Smooth muscle cell (in vitro differentiated cells): ENCODE measurements around the gene STARD9. TPM values are rescaled to one million over a fixed set of nuclear protein-coding genes. Genes with fewer than 3 reads are reported as not detected.

Experiments used
- DNase-seq: peaks from one replicate; lab custom pipeline; 2025; ENCODE audit not compliant: unreplicated experiment; lab: John Stamatoyannopoulos, UW
- H2AFZ ChIP-seq: fragments of 200-600 bp; sonication (generic); 2 replicates; pipeline ENCODE4 v1.6.0; 2016; ENCODE audit warnings: antibody characterized with exemption, low read depth, mild to moderate bottlenecking
- H3F3A ChIP-seq: fragments of 200-600 bp; sonication (generic); 2 replicates; pipeline ENCODE4 v1.6.0; 2017; ENCODE audit warnings: antibody characterized with exemption, low read depth
- H3K27ac ChIP-seq: fragments of 200-600 bp; sonication (generic); 2 replicates; pipeline ENCODE4 v1.5.1; 2016; ENCODE audit warnings: low read depth, mild to moderate bottlenecking
- H3K27me3 ChIP-seq: fragments of 200-600 bp; sonication (generic); 2 replicates; pipeline ENCODE4 v1.6.1; 2016; ENCODE audit warnings: low read depth, mild to moderate bottlenecking
- H3K36me3 ChIP-seq: fragments of 200-600 bp; sonication (generic); 2 replicates; pipeline ENCODE4 v1.5.1; 2016; ENCODE audit warnings: low read depth
- H3K4me1 ChIP-seq: fragments of 200-600 bp; sonication (generic); 2 replicates; pipeline ENCODE4 v1.5.1; 2016; ENCODE audit warnings: low read depth
- H3K4me2 ChIP-seq: fragments of 200-600 bp; sonication (generic); 2 replicates; pipeline ENCODE4 v1.6.0; 2016; ENCODE audit warnings: mild to moderate bottlenecking
- H3K4me3 ChIP-seq: fragments of 200-600 bp; sonication (generic); 2 replicates; pipeline ENCODE4 v1.5.1; 2016; ENCODE audit warnings: mild to moderate bottlenecking
- H3K79me2 ChIP-seq: fragments of 200-600 bp; sonication (generic); 2 replicates; pipeline ENCODE4 v1.6.0; 2016; ENCODE audit warnings: low read depth, mild to moderate bottlenecking
- H3K9ac ChIP-seq: fragments of 200-600 bp; sonication (generic); 2 replicates; pipeline ENCODE4 v1.6.0; 2016; ENCODE audit warnings: low read depth
- H3K9me3 ChIP-seq: fragments of 200-600 bp; sonication (generic); replicated peaks from 2 replicates; pipeline ENCODE4 v1.5.1; 2016; ENCODE audit warnings: low read depth
- H4K20me1 ChIP-seq: fragments of 200-600 bp; sonication (generic); 2 replicates; pipeline ENCODE4 v1.6.0; 2016; ENCODE audit warnings: low read depth
- WGBS: methylation state at CpG from one replicate; pipeline ENCODE4 v1.1.7; 2016; ENCODE audit warnings: low lambda C conversion rate; 5-methylcytosine and 5-hydroxymethylcytosine counted together
- polyA plus RNA-seq: library from polyadenylated mRNA; unstranded; fragments of >200 nt; fragmentation: Nextera tagmentation; extraction: Ambion mirVana; gene quantifications from 2 replicates; pipeline ENCODE4 v1.2.1, GENCODE V29; 2016
- total RNA-seq: library from RNA; depleted of rRNA; stranded (reverse); fragments of >200 nt; gene quantifications from 2 replicates; pipeline ENCODE4 v1.2.3, GENCODE V29; 2014
- TF ChIP-seq, protein P1 (sequence below): fragments of 200-600 bp; sonication (generic); IDR thresholded peaks from 2 replicates; pipeline ENCODE4 v1.5.1; 2017; ENCODE audit warnings: borderline replicate concordance, mild to moderate bottlenecking, antibody characterized with exemption; ENCODE audit not compliant: insufficient read depth, poor library complexity, severe bottlenecking

Gene STARD9
- total and polyA plus RNA-seq, 2 experiments from 2014 or later: 1.6 to 6.3 TPM

DNA sequence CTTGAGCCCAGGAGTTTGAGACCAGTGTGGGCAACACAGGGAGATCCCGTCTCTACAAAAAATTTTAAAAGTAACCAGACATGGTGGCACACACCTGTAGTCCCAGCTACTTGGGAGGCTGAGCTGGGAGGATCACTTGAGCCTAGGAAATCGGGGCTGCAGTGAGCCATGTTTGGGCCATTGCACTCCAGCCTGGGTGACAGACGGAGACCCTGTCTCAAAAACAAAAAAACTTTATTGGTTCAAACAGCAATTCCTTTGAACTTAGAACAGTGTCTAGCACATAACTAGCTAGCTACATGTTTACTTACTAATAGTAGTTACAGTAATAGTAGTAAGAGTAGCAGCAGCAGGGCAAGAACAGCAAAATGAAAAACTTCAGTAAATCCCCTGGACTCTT is 16.7 kb upstream of the STARD9 start:
- DNase-seq: no peak
- no peaks in the 10 kb centered on the region for H3K27me3 ChIP-seq
- TF ChIP-seq, protein P1, sequence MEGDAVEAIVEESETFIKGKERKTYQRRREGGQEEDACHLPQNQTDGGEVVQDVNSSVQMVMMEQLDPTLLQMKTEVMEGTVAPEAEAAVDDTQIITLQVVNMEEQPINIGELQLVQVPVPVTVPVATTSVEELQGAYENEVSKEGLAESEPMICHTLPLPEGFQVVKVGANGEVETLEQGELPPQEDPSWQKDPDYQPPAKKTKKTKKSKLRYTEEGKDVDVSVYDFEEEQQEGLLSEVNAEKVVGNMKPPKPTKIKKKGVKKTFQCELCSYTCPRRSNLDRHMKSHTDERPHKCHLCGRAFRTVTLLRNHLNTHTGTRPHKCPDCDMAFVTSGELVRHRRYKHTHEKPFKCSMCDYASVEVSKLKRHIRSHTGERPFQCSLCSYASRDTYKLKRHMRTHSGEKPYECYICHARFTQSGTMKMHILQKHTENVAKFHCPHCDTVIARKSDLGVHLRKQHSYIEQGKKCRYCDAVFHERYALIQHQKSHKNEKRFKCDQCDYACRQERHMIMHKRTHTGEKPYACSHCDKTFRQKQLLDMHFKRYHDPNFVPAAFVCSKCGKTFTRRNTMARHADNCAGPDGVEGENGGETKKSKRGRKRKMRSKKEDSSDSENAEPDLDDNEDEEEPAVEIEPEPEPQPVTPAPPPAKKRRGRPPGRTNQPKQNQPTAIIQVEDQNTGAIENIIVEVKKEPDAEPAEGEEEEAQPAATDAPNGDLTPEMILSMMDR: no peak
- WGBS: 92% methylated on average over 3 of the region's 3 CpGs
- no peaks in the 10 kb centered on the region for H3F3A ChIP-seq
- peaks cover 14% of the 10 kb centered on the region for H3K36me3 ChIP-seq
- H3K27ac ChIP-seq: no peak overlapping the region
- H3K79me2 ChIP-seq: peaks cover 17% of the 10 kb centered on the region
- peaks cover 4% of the 10 kb centered on the region for H4K20me1 ChIP-seq
- H3K4me3 ChIP-seq: no peak overlapping the region
- H3K4me2 ChIP-seq: no peak overlapping the region
- no peaks in the 10 kb centered on the region for H3K4me1 ChIP-seq
- H2AFZ ChIP-seq: no peak overlapping the region
- no peaks in the 10 kb centered on the region for H3K9me3 ChIP-seq
- no peak overlapping the region for H3K9ac ChIP-seq

DNA sequence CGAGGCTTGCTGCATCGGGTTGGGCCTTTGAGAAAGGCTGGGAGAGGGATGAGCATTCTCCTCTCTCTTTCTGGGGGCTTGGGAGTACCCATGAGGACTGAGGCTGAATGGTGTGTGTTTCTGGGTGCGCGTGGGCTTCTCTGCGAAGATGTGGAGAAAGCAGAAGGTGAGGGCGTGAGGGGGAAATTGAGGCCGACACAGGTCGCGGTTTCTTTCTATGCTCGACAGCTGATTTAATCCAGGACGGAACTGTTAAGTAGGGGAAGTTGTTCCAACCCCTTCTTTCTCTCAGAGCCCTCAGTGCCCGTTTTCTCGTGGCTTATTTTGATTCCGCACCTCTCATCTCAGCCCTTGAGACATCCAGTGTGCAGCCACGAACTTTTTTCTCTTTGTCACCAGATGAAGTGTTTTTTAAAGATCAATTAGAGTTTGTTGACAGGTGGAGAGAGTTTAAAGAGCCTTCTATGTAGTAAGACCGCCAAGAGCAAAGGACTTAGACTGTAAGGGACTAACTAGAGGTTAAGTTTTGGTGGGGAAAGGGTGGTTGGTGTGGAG is 711 bp downstream of the STARD9 start:
- TF ChIP-seq, protein P1: no peak
- WGBS: 17% methylated on average over 16 of the region's 16 CpGs
- Histone ChIP-seq H3K27ac (no peak overlapping the region), H3K9ac (peak overlapping the region; percentile 64), H3K79me2 (no peaks in the 10 kb centered on the region), H3K4me1 (peaks cover 10% of the 10 kb centered on the region), H3K27me3 (no peaks in the 10 kb centered on the region), H3K9me3 (no peaks in the 10 kb centered on the region), H3K4me3 (peak overlapping the region; percentile 76), H3K4me2 (peak overlapping the region; percentile 96), H3K36me3 (no peaks in the 10 kb centered on the region), H4K20me1 (no peaks in the 10 kb centered on the region), H2AFZ (peak overlapping the region; percentile 96), H3F3A (peaks cover 7% of the 10 kb centered on the region)
- no peak for DNase-seq

DNA sequence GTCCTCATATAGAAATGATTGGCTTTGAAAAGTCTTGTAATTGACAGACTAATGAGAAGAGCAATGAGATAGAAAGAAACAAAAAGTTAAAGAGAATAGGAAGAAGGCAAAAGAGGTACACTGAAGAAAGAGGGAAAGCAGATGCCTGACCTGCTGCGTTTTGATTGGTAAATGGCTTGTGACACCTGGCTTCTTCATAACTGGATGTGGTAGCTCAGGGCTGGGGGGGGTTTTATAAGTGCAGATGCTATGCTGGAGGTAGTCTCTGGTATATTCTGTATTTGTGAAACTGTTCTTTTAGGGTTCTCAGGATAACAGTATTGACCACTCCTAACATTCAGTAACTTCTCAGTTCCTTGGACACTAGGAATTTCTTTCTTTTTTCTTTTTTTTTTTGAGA is 1.4 kb downstream of the STARD9 start:
- no peaks in the 10 kb centered on the region for H3K9me3 ChIP-seq
- H3F3A ChIP-seq: peaks cover 11% of the 10 kb centered on the region
- no peaks in the 10 kb centered on the region for H4K20me1 ChIP-seq
- H3K4me2 ChIP-seq: peak overlapping the region; percentile 96
- no peaks in the 10 kb centered on the region for H3K79me2 ChIP-seq
- no peaks in the 10 kb centered on the region for H3K27me3 ChIP-seq
- 93% methylated on average over 1 of the region's 1 CpG for WGBS
- H3K4me1 ChIP-seq: peaks cover 13% of the 10 kb centered on the region
- H3K4me3 ChIP-seq: peak overlapping the region; percentile 76
- TF ChIP-seq, protein P1: no peak
- no peaks in the 10 kb centered on the region for H3K36me3 ChIP-seq
- no peak overlapping the region for H2AFZ ChIP-seq
- H3K9ac ChIP-seq: no peak overlapping the region
- no peak overlapping the region for H3K27ac ChIP-seq
- no peak for DNase-seq

DNA sequence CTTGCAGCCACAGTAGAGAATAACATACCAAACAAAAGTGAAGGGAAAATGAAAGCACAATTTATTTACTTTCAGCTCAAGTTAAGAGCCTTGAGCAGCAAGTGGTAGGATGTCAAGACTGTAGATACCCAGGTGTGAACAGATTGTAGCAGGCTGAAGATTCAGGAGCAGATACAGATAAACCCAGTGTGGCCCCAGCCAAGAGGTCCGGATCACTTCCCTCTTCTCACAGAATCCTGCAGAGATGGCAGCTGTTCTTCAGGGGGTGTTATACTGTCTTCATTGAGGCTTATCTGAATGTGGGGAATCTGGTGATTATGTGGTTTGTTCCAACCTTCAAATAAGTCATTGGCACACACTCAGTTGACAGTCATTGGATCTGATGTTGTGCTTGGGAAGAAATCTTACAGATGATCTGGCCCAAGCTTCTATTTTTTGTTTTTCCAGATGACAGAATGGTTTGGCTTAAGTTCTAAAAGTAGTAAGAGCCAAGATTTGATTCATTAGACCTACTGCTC is 2.2 kb downstream of the STARD9 start:
- Histone ChIP-seq H3K9me3 (no peaks in the 10 kb centered on the region), H3K36me3 (no peaks in the 10 kb centered on the region), H3K79me2 (no peaks in the 10 kb centered on the region), H3K4me1 (peaks cover 18% of the 10 kb centered on the region), H4K20me1 (no peaks in the 10 kb centered on the region), H3F3A (peaks cover 14% of the 10 kb centered on the region), H3K4me2 (no peak overlapping the region), H3K27ac (no peak overlapping the region), H2AFZ (no peak overlapping the region), H3K4me3 (no peak overlapping the region), H3K9ac (no peak overlapping the region), H3K27me3 (no peaks in the 10 kb centered on the region)
- 78% methylated on average over 1 of the region's 1 CpG for WGBS
- TF ChIP-seq, protein P1: no peak
- no peak for DNase-seq
